Astrocyte of the cerebellum (primary cell): ENCODE data around the gene LIMS2.

ENCODE experiments used
- DNase-seq: peaks from one replicate; pipeline ENCODE4 v3.0.0-alpha.2; 2011; ENCODE audit warnings: low read depth
- H3K4me3 ChIP-seq: 2 replicates; pipeline ENCODE4 v1.5.1; 2011; ENCODE audit warnings: mild to moderate bottlenecking, low read depth, low read length, moderate library complexity
- in situ Hi-C: cut with HindIII; loops from 2 replicates; pipeline ENCODE4 v1.10.0; 2017; ENCODE audit warnings: low sequenced_read_pairs
- TF ChIP-seq, protein P1 (sequence below): IDR thresholded peaks from 2 replicates; pipeline ENCODE4 v1.5.1; 2012; ENCODE audit warnings: low read length, low read depth, moderate library complexity, mild to moderate bottlenecking; ENCODE audit errors: missing control alignments

LIMS2 gene

DNA sequence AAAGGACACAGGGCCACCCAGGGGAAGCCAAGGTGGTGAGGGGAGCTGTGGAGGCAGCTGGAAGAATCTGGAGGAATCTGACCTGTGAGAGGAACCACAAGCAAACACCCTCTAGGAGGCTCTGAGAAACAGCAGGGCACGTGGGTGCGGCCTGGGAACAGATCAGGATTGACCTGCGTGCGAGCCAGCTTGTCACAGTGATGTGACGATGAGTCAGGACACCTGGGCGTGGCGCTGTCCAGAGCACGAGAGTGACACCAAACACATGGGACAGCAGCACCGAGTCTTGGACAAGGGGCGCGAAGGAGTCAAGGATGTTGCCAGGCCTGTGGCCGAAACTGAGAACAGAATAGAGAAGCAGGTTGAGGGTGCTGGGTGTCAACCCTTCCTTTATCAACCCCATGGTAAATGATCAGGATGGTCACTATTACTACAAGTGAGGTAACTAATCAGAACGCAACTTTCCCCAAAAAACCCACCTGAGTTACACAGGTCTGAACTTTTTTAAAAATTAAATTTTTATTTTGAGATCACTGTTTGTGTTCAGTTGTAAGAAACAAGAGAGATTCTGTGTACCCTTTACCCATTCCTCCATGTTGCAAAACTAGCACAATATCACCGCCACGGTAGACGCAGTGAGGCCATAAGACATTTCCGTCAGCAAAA, 25.3 kb upstream of the LIMS2 start:
- TF ChIP-seq, protein P1, sequence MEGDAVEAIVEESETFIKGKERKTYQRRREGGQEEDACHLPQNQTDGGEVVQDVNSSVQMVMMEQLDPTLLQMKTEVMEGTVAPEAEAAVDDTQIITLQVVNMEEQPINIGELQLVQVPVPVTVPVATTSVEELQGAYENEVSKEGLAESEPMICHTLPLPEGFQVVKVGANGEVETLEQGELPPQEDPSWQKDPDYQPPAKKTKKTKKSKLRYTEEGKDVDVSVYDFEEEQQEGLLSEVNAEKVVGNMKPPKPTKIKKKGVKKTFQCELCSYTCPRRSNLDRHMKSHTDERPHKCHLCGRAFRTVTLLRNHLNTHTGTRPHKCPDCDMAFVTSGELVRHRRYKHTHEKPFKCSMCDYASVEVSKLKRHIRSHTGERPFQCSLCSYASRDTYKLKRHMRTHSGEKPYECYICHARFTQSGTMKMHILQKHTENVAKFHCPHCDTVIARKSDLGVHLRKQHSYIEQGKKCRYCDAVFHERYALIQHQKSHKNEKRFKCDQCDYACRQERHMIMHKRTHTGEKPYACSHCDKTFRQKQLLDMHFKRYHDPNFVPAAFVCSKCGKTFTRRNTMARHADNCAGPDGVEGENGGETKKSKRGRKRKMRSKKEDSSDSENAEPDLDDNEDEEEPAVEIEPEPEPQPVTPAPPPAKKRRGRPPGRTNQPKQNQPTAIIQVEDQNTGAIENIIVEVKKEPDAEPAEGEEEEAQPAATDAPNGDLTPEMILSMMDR = no peak
- in situ Hi-C loops = no loop called here
- peak overlapping the region; percentile 63 for H3K4me3 ChIP-seq
- DNase-seq = no peak

DNA sequence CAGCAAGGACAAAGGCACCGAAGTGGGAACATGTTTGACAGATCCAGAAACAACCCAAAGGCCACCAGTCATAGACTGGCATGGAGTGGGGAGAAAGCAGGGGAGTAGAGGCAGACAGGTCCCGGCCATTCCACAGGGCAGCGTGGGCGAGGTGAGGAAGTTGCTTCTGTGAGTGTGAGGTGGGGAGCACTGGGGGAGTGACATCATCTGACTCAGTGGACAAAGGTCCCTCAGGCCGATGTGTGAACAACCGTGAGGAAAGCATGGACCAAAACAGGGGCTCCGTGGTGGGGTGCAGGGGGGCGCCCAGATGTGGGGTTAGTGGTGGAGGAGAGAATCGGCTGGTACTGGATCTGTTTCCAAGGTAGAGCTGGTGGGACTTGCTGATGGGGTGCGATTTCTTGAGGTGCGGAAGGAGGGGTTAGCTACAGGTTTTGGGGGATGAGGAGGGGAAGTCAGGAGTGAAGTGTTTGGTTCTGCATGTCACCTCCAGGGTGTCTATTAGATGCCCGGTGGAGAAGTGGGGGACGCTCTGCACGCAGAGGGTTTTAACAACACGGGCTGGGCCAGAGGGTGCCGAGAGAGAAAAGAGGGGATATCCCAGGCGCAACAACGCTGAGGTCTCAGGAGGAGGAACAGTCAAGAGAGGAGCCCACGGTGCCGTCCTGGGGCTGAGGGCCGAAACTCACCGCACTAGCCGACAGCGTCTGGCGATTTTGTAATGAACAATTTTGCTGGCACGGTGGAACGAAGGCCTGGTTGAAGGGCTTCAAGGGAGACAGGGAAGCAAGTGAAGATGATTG, 23.4 kb upstream of the LIMS2 start:
- no peak for DNase-seq
- TF ChIP-seq, protein P1 = no peak
- H3K4me3 ChIP-seq = no peak overlapping the region
- in situ Hi-C loops = no loop called here

DNA sequence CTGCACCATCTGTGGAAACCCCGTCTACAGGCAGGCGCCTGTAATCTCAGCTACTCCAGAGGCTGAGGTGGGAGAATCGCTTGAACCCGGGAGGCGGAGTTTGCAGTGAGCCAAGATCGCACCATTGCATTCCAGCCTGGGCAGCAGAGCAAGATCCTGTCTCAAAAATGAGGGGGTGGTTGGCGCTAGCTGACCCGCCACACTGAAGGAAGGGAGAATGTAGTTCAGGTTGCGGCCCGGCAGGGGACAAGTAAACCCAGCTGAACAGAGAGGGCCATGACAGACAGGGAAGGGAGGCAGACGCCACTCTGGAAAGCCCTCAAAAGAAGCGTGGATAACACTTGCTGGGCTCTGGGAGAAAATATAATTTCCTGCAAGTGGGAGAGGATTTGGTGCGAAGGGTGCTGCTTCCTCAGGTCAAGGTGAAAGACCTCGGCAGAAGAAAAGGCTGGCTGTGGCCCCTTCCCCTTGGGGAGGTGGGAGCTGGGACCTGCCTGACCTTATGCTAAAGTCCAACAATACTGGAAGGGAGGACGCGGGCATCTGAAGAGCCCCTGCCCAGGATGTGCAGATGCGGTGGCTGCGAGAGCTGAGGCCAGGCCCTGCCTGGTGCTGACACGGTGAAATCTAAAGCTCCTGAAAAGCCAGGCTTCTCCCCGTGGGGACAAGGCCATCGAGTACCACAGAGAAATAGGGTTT, 22.3 kb upstream of the LIMS2 start:
- no peak for DNase-seq
- TF ChIP-seq, protein P1 = no peak
- in situ Hi-C loops = no loop called here
- no peak overlapping the region for H3K4me3 ChIP-seq

DNA sequence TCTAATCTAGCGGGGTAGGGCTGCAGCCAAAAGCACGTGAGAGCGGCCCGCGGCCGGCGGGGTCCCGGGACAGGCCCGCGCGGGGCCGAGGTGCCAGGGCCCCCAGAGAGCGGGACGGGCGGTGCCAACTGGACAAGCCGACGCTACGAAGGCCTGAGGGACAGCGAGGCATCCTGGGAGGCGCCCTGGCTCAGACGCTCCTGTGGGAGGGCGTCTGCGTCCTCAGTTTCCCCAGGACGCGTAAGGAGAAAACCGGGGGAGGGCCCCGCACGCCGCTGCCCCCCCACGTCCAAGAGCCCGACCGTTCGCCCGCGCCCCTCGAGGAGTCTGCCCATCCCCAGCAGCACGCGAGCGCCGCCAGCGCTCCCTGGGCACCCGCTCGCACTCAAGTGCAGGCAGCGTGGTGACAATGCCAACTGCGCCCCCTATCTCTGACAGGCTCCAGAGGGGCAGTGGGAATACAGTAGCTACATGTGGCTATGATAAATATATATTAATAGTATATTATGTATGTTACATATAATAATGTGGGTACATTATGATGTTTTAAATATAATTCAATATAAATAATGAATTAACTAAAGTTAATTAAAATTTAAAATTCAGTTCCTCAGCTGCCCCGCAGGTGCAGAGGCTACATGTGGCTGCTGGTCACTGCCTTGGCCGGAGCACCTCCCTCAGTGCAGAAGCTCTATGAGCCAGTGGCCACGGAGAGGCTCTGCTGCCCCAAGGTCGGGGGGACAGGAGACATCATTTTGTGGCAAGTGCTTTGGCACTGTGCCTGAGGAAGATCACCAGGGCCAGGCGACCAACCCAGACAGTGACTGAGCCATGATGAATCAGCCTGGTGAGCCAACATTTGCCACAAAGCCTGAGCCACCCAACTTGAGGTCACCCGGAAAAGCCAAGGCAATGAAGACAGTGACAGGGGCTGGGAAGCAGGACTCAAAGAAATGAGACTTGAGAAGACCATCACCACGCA, 20.5 kb upstream of the LIMS2 start:
- peak overlapping the region; percentile 27 for H3K4me3 ChIP-seq
- TF ChIP-seq, protein P1 = peak; percentile 44
- in situ Hi-C loops = no loop called here
- no peak for DNase-seq

DNA sequence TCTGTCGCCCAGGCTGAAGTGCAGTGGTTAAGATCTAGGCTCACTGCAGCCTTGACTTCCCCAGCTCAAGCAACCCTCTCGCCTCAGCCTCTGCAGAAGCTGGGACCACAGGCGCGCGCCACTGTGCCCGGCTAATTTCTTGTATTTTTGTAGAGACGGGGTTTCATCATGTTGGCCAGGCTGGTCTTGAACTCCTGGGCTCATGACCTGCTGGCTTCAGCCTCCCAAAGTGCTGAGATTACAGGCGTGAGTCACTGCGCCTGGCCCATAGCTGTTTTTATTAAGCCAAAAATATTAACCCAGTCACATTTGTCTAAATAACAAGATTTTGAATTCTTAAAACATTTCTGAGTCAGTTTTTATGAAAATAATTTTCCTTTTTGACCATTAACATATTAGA, 19.7 kb upstream of the LIMS2 start:
- no peak for DNase-seq
- in situ Hi-C loops = no loop called here
- no peak overlapping the region for H3K4me3 ChIP-seq
- TF ChIP-seq, protein P1 = no peak
